Measurements from ENCODE around the gene NMT1.
A peak's percentile ranks its signal among the peaks of the same experiment; 100 is the strongest.
"Not testable (repeated sequence)": the region's sequence is repeated elsewhere in the genome, so short reads cannot be mapped to it uniquely, and the experiment has no call there.

Gene NMT1

GRCh38 chr17:45123076-45123770, 62.1 kb downstream of the NMT1 start:
- DNase-seq: no peak

DNA sequence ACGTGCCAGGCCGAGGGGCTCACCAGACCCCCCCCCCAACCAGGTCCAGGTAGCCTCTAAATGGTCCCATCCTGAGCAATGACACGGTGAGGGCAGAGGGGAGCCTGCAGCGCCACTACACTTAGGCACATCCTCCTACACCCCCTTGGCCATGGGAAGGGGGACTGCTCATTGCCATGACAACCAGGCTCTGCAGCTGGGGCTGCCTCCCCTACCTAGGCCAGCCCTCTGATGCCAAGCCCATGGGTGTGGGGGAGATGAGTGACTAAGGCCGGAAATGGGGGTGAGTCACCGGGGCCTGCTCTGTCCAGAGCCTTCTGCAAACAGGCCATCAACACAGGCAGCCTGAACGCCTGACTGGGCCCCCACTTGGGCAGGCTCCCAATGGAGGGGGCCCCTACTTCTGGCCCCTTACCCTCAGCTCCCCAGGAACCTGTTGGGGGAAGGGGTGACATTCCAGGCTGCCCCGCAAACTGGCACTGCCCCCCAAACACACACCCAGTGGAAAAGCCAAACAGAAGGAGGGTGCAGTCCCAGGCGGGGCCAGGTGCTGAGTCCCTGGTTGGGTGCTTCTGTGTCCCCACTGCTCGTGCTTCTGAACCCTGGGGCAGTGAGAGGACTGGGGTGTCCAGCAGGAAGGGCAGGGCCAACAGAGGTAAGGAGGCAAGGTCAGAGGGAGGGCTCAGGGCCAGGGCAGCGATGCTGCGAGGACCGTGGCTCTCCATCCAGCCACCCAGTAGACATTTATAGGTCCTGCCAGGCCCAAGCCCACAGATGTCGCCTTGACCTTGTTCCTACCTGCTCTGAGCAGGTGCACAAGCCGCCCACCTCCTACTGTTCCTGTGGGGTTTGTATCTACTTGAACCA, 63.0 kb downstream of the NMT1 start:
- no peak for DNase-seq

- not testable (repeated sequence) for DNase-seq
Observed at GRCh38 chr17:45124797-45125122, 63.6 kb downstream of the NMT1 start.

GRCh38 chr17:45125509-45125908, 64.4 kb downstream of the NMT1 start:
- DNase-seq: no peak

DNA sequence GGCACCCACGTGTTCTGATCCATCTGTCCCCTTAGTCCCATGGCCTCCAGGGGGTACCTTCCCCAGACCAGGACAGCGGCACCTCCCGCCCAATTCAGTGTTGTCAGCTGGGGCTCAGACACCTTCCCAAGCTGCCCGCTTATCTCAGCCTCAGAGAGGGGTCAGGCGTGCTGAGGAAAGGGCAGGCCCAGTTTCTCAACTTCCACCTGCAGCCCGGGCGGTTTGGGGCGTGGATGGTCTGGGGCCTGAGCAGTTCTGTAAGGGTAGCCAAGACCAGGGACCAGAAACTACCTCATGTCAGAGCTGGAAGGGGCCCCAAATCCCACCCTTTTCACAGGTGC, 66.1 kb downstream of the NMT1 start:
- no peak for DNase-seq

DNA sequence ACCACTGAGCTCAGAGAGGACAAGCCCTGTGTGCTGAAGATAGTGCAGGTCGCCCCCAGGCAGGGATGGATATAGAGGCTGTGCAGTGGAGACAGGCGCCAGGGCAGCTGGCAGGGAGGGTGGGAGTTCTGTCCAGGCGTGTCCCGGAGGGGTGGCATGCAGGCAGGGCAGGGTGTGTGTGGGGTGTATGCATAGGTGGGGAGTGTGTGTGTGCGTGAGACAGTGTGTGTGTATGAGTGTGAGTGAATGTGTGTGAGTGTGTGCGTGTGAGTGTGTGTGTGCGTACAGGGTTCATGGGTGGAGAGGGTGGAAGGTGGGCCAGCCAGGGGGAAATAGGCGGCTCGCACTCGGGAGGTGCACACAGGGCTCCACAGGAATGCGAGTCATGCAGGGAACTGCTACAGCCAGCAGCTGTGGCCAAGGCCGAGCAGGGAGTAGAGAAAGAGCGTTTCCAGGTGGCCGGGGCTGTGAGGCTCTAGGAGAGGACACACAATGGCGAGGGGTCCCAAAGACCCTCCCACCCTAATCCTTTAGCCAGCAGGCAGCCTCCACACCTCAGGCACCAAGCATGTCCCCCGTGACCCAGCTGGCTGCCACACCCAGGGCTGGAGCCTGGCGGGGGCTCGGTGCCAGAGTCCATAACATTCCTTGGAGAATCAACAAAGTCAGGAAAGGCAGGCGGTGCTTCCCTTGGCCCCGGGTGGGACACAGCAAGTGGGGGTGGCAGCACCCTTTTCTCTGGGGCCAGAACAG, 66.6 kb downstream of the NMT1 start:
- no peak for DNase-seq

DNA sequence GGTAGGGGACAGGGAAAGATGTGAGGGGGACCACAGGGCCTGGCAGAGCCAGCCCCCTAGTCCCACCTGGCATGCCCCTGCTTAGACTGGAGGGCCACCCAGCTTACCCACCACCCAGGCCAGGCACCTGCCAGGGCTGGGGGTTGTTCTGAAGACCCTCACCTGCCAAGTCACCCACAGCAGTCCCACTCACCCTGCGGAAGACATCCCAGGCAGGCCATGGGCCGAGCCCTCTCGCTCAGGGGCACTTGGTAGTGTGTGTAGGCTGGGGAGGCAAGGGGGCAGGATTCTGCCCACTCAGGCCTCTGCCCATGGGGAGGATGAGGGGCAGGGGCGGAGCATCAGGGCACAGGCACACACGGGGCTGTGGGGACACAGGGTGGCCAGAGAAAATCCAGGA, 67.2 kb downstream of the NMT1 start:
- DNase-seq: no peak

DNA sequence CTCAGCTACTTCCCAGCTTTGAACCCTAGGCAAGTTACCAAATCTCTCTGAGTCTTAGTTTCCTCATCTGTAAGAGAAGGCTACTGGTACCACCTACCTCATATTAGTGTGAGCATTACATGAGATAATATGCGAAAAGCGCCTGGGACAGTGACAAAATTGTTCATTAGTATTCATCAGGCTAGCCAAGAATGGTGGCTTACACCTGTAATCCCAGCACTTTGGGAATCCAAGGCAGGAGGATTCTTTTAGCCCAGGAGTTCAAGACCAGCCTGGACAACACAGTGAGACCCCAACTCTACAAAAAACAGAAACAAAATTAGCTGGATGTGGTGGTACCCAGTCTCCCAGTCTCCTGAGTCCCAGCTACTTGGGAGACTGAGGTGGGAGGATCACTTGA, 67.9 kb downstream of the NMT1 start:
- DNase-seq: no peak

DNA sequence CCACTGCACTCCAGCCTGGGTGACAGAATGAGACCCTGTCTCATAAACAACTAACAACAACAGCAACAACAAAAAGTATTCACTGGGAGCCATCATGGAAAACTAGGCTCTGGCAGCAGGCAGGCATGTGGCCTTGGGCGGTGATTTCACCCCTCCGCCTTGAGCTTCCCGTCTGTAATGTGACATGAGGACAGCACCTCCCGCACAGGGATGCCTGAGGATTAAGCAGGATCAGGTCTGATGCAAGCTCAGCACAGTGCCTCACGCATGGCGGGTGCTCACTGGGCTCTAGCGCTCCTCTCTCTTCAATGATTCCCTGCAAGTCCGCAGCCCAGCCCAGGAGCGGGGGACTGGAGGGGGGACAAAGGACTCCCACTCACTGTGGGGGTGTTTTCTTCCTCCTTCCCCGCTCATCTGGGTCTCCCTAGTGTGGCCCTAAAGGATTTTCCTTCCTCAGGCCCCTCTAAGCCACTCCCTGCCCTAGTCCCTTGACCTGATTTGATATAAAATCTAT, 68.4 kb downstream of the NMT1 start:
- no peak for DNase-seq

- no peak for DNase-seq
Observed at GRCh38 chr17:45129940-45130680, 69.0 kb downstream of the NMT1 start.

DNA sequence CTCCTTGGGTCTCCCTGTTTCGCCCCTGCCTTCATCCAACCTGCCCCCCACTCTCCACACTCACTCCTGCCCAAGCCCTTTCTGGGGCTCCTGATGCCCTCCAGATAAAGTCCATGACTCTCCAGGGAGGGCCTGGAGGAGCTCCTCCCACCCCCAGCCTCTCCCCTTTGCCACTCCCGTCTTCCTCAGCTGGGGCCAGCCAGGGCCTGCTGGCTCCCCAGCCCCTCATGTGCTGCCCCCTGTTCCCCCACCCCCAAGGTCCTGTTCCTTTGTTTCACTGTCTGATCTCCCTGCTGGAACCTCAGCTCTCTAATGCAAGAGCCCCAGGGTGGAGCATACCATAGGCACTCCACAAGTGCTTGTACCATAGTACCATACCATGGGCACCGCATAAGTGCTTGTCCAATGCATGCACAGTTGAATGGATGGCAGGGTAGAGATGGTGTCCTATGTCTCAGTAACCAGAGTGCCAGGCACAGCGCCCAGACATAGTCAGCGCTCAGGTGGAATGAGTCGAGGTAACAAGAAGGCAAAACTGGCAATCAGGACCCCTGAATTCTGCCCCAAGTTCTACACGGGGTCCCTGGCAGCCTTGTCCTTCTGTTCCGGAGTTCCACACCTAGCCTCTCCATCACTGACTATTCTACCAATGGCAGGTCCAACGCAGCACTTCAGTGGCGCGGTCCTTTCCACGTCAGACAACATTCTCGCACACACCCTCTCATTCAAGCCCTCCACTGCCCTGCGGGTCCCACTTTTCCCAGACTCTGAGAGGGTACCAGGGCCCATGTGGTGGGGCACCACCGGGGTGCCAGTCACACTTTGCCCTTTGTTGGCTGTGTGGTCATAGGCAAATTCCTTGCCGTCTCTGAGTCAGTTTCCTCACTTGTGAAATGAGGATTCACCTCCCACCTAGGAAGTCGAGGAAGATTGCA, 69.8 kb downstream of the NMT1 start:
- no peak for DNase-seq

- peak; percentile 55 for DNase-seq
Observed at GRCh38 chr17:45131616-45132319, 70.7 kb downstream of the NMT1 start.

GRCh38 chr17:45132320-45132571, 71.1 kb downstream of the NMT1 start, which contains the start of gene PLCD3:
Gene PLCD3, minus strand, starts transcription at chr17:45132515. Its CDS starts 105 bp downstream, at chr17:45132410.
- DNase-seq: no peak

DNA sequence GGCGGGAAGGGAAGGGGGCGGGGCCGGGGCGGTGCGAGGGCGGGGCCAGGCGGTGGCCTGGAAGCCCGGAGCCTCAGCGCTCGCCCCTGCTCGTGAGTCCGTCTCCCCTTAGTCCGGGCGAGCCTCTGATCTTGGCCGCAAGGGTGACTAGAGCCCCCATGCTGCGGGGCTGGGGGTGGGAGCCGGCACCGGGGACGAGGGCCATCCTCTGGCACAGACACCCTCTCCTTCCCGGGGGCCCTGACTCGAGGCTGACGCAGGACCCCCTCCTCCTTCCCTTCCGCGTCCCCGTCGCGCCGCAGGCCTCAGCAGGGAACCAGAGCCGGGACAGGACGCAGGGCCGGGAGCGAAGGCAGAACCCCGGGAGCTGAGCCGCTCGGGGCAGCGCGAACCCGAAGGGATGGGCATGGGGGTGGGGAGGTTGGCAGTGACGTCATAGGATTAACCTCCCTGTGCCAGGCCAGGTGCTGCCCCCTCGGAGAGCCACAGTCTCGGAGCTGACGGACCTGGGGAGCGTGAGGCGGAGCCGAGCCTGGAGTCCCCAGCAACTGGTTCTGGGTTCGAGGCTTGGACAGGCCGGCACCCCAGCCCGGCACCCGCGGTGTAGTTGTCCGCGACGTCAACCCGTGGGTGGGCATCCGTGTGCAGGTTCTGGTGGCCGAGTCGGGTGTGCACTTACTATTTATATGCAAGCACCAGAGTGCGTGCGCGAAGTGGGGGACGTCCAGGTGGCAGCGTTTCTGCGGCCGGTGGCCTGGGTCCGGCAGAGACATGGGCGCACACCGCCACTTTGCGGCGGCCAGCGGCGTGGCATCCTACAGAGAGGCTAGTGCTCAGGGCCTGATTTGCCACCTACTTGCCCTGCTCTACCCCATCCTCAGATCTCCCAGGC, 71.7 kb downstream of the NMT1 start:
- DNase-seq: peak; percentile 76

GRCh38 chr17:45135192-45135977, 74.3 kb downstream of the NMT1 start, which contains the start of gene ACBD4:
Gene ACBD4, plus strand, starts transcription at chr17:45135687. Its CDS starts 458 bp downstream, at chr17:45136145.
- DNase-seq: peak; percentile 96

- no peak for DNase-seq
Observed at GRCh38 chr17:45135978-45136791, 75.1 kb downstream of the NMT1 start.

GRCh38 chr17:45136846-45137560, 75.9 kb downstream of the NMT1 start:
- no peak for DNase-seq

All from stimulated activated CD4-positive, alpha-beta T cell treated with anti-CD3 and anti-CD28 coated beads, Interleukin-12 subunit alpha, Interleukin-12 subunit beta, amount 100 ng/mL, for 4 hours (primary cell).